AG04450 (cell line): ENCODE measurements around the gene RIN3. TPM values are rescaled to one million over a fixed set of nuclear protein-coding genes. Genes with fewer than 3 reads are reported as not detected.

Source experiments
- CTCF ChIA-PET: fragments of 300-600, 350-600 bp; formaldehyde crosslinking; extraction: SDS; loops from one replicate; lab custom pipeline; 2022; ENCODE audit warnings: antibody characterized with exemption, inconsistent platforms; lab: Charles Lee
- POLR2A ChIA-PET: fragments of 350-600 bp; formaldehyde crosslinking; extraction: SDS; loops from one replicate; lab custom pipeline; 2021; ENCODE audit warnings: antibody characterized with exemption, inconsistent platforms; lab: Yijun Ruan, JAX
- DNase-seq: peaks from one replicate; pipeline ENCODE4 v3.0.0-alpha.2; 2011; ENCODE audit warnings: low read depth, low spot score
- H3K27ac ChIP-seq: one replicate; pipeline ENCODE4 v1.5.1; 2012; ENCODE audit warnings: low read depth, low read length, control low read depth
- H3K27me3 ChIP-seq: one replicate; pipeline ENCODE4 v1.6.0; 2012; ENCODE audit warnings: low read length; ENCODE audit not compliant: control insufficient read depth, insufficient read depth
- H3K4me3 ChIP-seq: 2 replicates; pipeline ENCODE4 v1.5.1; 2011; ENCODE audit warnings: mild to moderate bottlenecking, low read depth, low read length, control low read depth
- H3K9me3 ChIP-seq: 2 replicates; pipeline ENCODE4 v1.5.1; 2012; ENCODE audit warnings: low read length; ENCODE audit not compliant: control insufficient read depth, insufficient read depth
- CTCF ChIP-seq: IDR thresholded peaks from 2 replicates; pipeline ENCODE4 v1.5.1; 2011; ENCODE audit warnings: low read depth, low read length, control low read depth, inconsistent platforms
- polyA plus RNA-seq: library from polyadenylated mRNA; depleted of rRNA; stranded (reverse); fragments of >200 nt; gene quantifications from 2 replicates; pipeline ENCODE4 v1.2.3, GENCODE V29; 2011

RIN3 gene
- polyA plus RNA-seq, 1 experiment: 3.7 TPM

GRCh38 chr14:92675421-92675820 lies 161.8 kb downstream of the RIN3 start:
- ChIA-PET CTCF (interaction anchor here (0.6 to 2.1 kb wide), 2 partner anchors 10 to 11 kb away, joined by 3 to 12 read pairs; no protein-coding TSS in a partner anchor), POLR2A (no interaction called here)
- DNase-seq: no peak
- Histone ChIP-seq H3K27me3 (no peaks in the 10 kb centered on the region), H3K27ac (no peak overlapping the region), H3K9me3 (no peaks in the 10 kb centered on the region; the same call in none of the 2 replicates), H3K4me3 (no peak overlapping the region)
- TF ChIP-seq CTCF: no peak

- H3K9me3 ChIP-seq: no peaks in the 10 kb centered on the region; the same call in none of the 2 replicates
- no peak overlapping the region for H3K4me3 ChIP-seq
- ChIA-PET CTCF (no interaction called here), POLR2A (no interaction called here)
- no peak overlapping the region for H3K27ac ChIP-seq
- H3K27me3 ChIP-seq: no peaks in the 10 kb centered on the region
- no peak for TF ChIP-seq CTCF
- DNase-seq: no peak
Measured at GRCh38 chr14:92675976-92676375, 162.4 kb downstream of the RIN3 start.

- Histone ChIP-seq H3K27me3 (no peaks in the 10 kb centered on the region), H3K4me3 (no peak overlapping the region), H3K27ac (no peak overlapping the region), H3K9me3 (no peaks in the 10 kb centered on the region; the same call in none of the 2 replicates)
- no peak for DNase-seq
- no peak for TF ChIP-seq CTCF
- POLR2A ChIA-PET: no interaction called here
- CTCF ChIA-PET: no interaction called here
Measured at GRCh38 chr14:92676403-92677086, 163.0 kb downstream of the RIN3 start.

- ChIA-PET POLR2A (no interaction called here), CTCF (no interaction called here)
- TF ChIP-seq CTCF: no peak
- H3K27me3 ChIP-seq: no peaks in the 10 kb centered on the region
- H3K4me3 ChIP-seq: no peak overlapping the region
- DNase-seq: no peak
- no peak overlapping the region for H3K27ac ChIP-seq
- no peaks in the 10 kb centered on the region; the same call in none of the 2 replicates for H3K9me3 ChIP-seq
Measured at GRCh38 chr14:92677087-92677668, 163.6 kb downstream of the RIN3 start.

- TF ChIP-seq CTCF: no peak
- Histone ChIP-seq H3K27ac (no peak overlapping the region), H3K27me3 (no peaks in the 10 kb centered on the region), H3K4me3 (no peak overlapping the region), H3K9me3 (no peaks in the 10 kb centered on the region; the same call in none of the 2 replicates)
- DNase-seq: no peak
- POLR2A ChIA-PET: no interaction called here
- CTCF ChIA-PET: no interaction called here
Measured at GRCh38 chr14:92677955-92678354, 164.4 kb downstream of the RIN3 start.
